Measurements from ENCODE around the gene TMEM259. TPM values are rescaled to one million over a fixed set of nuclear protein-coding genes. Genes with fewer than 3 reads are reported as not detected.

TMEM259 gene
- 83.0 TPM for total RNA-seq

GRCh38 chr19:1020868-1021425 is at the start of gene TMEM259:
TMEM259 (minus strand) TSS chr19:1021123; CDS start chr19:1020996, 127 bp downstream.
- Histone ChIP-seq H3K4me1 (ENCODE audit: insufficient read depth, low read length) (peaks cover 60% of the 10 kb centered on the region), H3K4me3 (ENCODE audit: low read length) (peak within 1 kb of the TSS; percentile 82), H3K27me3 (ENCODE audit: insufficient read depth, low read length) (no peaks in the 10 kb centered on the region), H3K9me3 (ENCODE audit: low read depth, low read length) (no peaks in the 10 kb centered on the region)

DNA sequence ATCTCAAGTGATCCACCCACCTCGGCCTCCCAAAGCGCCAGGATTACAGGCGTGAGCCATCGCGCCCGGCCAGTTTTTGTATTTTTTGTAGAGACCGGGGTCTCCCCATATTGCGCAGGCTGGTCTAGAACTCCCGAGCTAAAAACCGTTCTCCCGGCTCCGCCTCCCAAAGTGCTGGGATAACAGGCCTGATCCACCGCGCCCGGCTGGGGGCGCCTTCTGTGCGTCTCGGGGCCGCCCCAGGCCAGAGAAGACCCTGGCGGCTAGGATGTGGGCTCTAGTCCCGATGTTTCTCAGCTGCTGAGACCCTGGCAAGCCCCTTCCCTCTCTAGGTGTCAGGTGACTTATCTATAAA is 49.6 kb upstream of the TMEM259 start:
- Histone ChIP-seq H3K27me3 (ENCODE audit: insufficient read depth, low read length) (no peaks in the 10 kb centered on the region), H3K9me3 (ENCODE audit: low read depth, low read length) (no peaks in the 10 kb centered on the region), H3K4me3 (ENCODE audit: low read length) (no peak overlapping the region), H3K4me1 (ENCODE audit: insufficient read depth, low read length) (peaks cover 81% of the 10 kb centered on the region)

GRCh38 chr19:1069009-1069779 is 48.3 kb upstream of the TMEM259 start:
- Histone ChIP-seq H3K9me3 (ENCODE audit: low read depth, low read length) (no peaks in the 10 kb centered on the region), H3K27me3 (ENCODE audit: insufficient read depth, low read length) (no peaks in the 10 kb centered on the region), H3K4me1 (ENCODE audit: insufficient read depth, low read length) (peaks cover 84% of the 10 kb centered on the region), H3K4me3 (ENCODE audit: low read length) (peak overlapping the region; percentile 98)

GRCh38 chr19:1068009-1069001 is 47.4 kb upstream of the TMEM259 start:
- peak overlapping the region; percentile 98 for H3K4me3 ChIP-seq (ENCODE audit: low read length)
- no peaks in the 10 kb centered on the region for H3K27me3 ChIP-seq (ENCODE audit: insufficient read depth, low read length)

GRCh38 chr19:1067341-1067957 is 46.5 kb upstream of the TMEM259 start:
- Histone ChIP-seq H3K9me3 (ENCODE audit: low read depth, low read length) (no peaks in the 10 kb centered on the region), H3K4me3 (ENCODE audit: low read length) (peak overlapping the region; percentile 98)

More at GRCh38 chr19:1068009-1069001, 47.4 kb upstream of the TMEM259 start:
- peaks cover 83% of the 10 kb centered on the region for H3K4me1 ChIP-seq (ENCODE audit: insufficient read depth, low read length)
- no peaks in the 10 kb centered on the region for H3K9me3 ChIP-seq (ENCODE audit: low read depth, low read length)

DNA sequence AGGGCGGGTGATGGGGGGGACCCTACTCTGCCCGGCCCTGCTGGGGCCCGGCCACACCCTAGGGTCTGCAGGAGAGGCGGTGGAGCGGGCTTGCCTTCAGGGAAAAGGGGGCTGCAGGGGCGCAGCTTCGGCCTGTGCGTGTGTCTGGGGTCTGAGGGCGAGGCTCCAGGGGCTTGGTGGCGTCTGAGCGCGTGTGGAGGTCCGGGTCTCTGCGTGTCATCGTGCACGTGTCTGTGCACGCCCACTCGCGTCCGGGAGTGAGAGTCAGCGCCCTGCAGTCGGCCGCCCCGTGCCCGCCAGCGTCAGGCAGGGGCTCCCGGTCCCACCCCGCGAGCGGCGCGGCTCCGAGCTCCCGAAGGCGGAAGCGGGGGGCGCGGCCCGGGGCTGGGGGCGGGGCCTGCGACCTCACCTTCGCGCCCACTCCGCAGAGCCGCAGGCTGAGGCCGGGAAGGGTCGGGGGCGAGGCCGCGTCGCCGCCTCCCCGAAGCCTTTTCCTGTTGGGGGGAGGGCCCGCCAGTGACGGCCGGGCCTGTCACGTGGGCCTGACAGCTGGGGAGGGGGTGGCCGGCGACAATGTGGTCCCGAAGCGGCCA is 45.9 kb upstream of the TMEM259 start, which contains the start of gene ARHGAP45:
ARHGAP45 (plus strand) TSS at position 420 of the 593 bp plus-strand sequence. CDS start 239 bp downstream, outside the sequence.
- peaks cover 70% of the 10 kb centered on the region for H3K4me1 ChIP-seq (ENCODE audit: insufficient read depth, low read length)
- H3K4me3 ChIP-seq (ENCODE audit: low read length), result peak within 1 kb of the TSS; percentile 98
- no peaks in the 10 kb centered on the region for H3K27me3 ChIP-seq (ENCODE audit: insufficient read depth, low read length)
- no peaks in the 10 kb centered on the region for H3K9me3 ChIP-seq (ENCODE audit: low read depth, low read length)

More at GRCh38 chr19:1067341-1067957, 46.5 kb upstream of the TMEM259 start:
- peaks cover 76% of the 10 kb centered on the region for H3K4me1 ChIP-seq (ENCODE audit: insufficient read depth, low read length)
- H3K27me3 ChIP-seq (ENCODE audit: insufficient read depth, low read length), result no peaks in the 10 kb centered on the region

DNA sequence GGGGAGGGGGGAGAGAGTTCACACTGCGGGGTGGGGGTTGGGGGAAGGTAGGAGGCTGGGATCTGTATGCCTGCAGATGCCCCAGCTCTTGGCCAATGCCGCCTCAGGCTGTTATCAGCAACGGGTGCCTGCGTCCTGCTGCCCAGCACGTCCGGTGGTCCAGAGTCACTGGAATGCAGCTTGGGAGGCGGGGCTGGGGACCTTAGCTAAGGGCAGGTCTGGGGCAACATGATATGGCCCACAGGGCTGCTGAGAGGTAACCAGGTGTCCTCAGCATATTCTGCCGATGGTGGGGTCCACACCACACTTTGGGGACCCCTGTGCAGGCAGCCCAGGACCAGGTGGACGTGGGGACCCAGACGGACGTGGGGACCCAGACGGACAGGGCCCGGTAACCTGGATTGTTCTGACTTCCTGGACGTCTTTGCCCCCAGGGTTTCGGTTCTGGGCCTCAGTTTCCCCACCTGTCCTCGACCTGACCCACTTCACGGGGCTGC is 45.4 kb upstream of the TMEM259 start:
- peak overlapping the region; percentile 98 for H3K4me3 ChIP-seq (ENCODE audit: low read length)
- peaks cover 66% of the 10 kb centered on the region for H3K4me1 ChIP-seq (ENCODE audit: insufficient read depth, low read length)
- no peaks in the 10 kb centered on the region for H3K9me3 ChIP-seq (ENCODE audit: low read depth, low read length)

DNA sequence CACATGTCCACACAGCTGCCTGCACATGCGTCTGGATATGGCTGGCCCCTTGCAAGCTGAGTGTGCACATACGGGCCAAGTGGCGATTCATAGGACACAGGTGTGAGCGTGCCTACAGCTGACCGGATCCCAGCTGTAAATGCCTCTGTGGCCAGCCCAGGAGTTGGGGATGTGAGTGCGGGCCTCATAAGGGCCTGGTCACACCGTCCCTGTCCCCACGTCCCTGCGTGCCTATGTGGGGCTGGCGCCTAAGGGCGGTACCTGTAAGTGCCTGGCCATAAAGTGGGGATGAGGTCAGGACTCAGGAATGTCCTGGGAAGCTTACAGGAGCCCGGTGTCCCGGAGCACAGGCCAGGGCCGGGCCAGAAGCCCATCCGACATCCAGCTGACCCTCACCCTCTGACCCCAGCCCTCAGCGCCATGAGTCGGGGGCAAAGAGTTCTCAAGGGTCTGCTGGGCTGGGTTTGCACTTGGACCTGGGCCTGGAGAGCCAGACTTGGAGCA is 44.7 kb upstream of the TMEM259 start:
- H3K4me1 ChIP-seq (ENCODE audit: insufficient read depth, low read length), result peaks cover 61% of the 10 kb centered on the region
- H3K9me3 ChIP-seq (ENCODE audit: low read depth, low read length), result no peaks in the 10 kb centered on the region
- H3K27me3 ChIP-seq (ENCODE audit: insufficient read depth, low read length), result no peaks in the 10 kb centered on the region
- H3K4me3 ChIP-seq (ENCODE audit: low read length), result no peak overlapping the region

More for the DNA sequence above, 45.4 kb upstream of the TMEM259 start:
- H3K27me3 ChIP-seq (ENCODE audit: insufficient read depth, low read length), result no peaks in the 10 kb centered on the region

GRCh38 chr19:1064661-1065605 is 44.0 kb upstream of the TMEM259 start:
- Histone ChIP-seq H3K4me3 (ENCODE audit: low read length) (no peak overlapping the region), H3K27me3 (ENCODE audit: insufficient read depth, low read length) (no peaks in the 10 kb centered on the region), H3K4me1 (ENCODE audit: insufficient read depth, low read length) (peaks cover 54% of the 10 kb centered on the region), H3K9me3 (ENCODE audit: low read depth, low read length) (no peaks in the 10 kb centered on the region)

- H3K9me3 ChIP-seq (ENCODE audit: low read depth, low read length), result no peaks in the 10 kb centered on the region
- H3K27me3 ChIP-seq (ENCODE audit: insufficient read depth, low read length), result no peaks in the 10 kb centered on the region
- H3K4me3 ChIP-seq (ENCODE audit: low read length), result no peak overlapping the region
- peaks cover 46% of the 10 kb centered on the region for H3K4me1 ChIP-seq (ENCODE audit: insufficient read depth, low read length)
Measured at GRCh38 chr19:1063909-1064660, 43.2 kb upstream of the TMEM259 start.

GRCh38 chr19:1063030-1063908 is 42.3 kb upstream of the TMEM259 start:
- H3K27me3 ChIP-seq (ENCODE audit: insufficient read depth, low read length), result no peaks in the 10 kb centered on the region
- H3K4me1 ChIP-seq (ENCODE audit: insufficient read depth, low read length), result peaks cover 38% of the 10 kb centered on the region
- H3K9me3 ChIP-seq (ENCODE audit: low read depth, low read length), result no peaks in the 10 kb centered on the region
- H3K4me3 ChIP-seq (ENCODE audit: low read length), result no peak overlapping the region
